Measurements from ENCODE around the gene C2orf68.

DNA sequence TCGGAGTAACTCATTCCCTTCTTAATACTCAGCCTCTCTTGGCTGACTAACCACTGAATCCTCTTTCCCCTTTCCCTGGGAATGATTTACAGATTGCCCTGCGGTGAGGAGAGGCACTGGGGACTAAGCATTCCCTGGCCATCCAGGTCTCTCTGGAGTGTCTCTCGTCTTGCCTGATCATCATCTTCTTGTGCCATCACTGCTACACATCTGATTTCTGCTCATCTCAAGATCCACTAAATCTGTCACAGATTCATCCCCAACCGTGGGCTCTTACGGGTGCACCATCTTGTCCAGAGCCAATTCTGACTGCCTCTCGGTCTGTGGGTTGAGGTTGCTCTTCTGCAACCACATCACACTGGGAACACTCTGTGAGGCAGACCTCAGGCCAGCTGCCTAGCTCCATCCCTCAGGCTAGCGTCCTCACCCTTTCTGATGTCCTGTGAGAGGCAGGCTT lies 44.1 kb upstream of the C2orf68 start:
- TF ChIP-seq CTCF (IDR thresholded peaks at IDR 0.05; ENCODE audit: low read depth, low read length, missing input control) = no peak
- TF ChIP-seq, protein P1, sequence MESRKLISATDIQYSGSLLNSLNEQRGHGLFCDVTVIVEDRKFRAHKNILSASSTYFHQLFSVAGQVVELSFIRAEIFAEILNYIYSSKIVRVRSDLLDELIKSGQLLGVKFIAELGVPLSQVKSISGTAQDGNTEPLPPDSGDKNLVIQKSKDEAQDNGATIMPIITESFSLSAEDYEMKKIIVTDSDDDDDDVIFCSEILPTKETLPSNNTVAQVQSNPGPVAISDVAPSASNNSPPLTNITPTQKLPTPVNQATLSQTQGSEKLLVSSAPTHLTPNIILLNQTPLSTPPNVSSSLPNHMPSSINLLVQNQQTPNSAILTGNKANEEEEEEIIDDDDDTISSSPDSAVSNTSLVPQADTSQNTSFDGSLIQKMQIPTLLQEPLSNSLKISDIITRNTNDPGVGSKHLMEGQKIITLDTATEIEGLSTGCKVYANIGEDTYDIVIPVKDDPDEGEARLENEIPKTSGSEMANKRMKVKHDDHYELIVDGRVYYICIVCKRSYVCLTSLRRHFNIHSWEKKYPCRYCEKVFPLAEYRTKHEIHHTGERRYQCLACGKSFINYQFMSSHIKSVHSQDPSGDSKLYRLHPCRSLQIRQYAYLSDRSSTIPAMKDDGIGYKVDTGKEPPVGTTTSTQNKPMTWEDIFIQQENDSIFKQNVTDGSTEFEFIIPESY (IDR thresholded peaks at IDR 0.05) = no peak

Measured in liver (tissue), 2 donors.